Measurements from ENCODE around the gene ARID3A.

Gene ARID3A

GRCh38 chr19:1010586-1011510 is 85.0 kb downstream of the ARID3A start:
- ATAC-seq (peak; percentile 22), DNase-seq (no peak)
- no peak overlapping the region for H3K4me3 Mint-ChIP-seq
- peak overlapping the region in 1 of 2 donors; percentile 71 for H3K27ac Mint-ChIP-seq
- H3K4me1 Mint-ChIP-seq: peaks cover 12% of the 10 kb centered on the region
- no peaks in the 10 kb centered on the region for H3K27me3 Mint-ChIP-seq
- no peaks in the 10 kb centered on the region for H3K9me3 Mint-ChIP-seq

GRCh38 chr19:1011831-1012333 is 86.0 kb downstream of the ARID3A start:
- H3K27me3 Mint-ChIP-seq: no peaks in the 10 kb centered on the region
- H3K4me3 Mint-ChIP-seq: no peak overlapping the region
- no peak for ATAC-seq
- peaks cover 22% of the 10 kb centered on the region for H3K4me1 Mint-ChIP-seq
- no peaks in the 10 kb centered on the region for H3K9me3 Mint-ChIP-seq
- H3K27ac Mint-ChIP-seq: peak overlapping the region in 1 of 2 donors; percentile 54
- DNase-seq: no peak

GRCh38 chr19:1012334-1012733 is 86.5 kb downstream of the ARID3A start:
- no peak for DNase-seq
- Mint-ChIP-seq H3K4me1 (peaks cover 27% of the 10 kb centered on the region), H3K27ac (no peak overlapping the region), H3K27me3 (no peaks in the 10 kb centered on the region), H3K9me3 (no peaks in the 10 kb centered on the region), H3K4me3 (no peak overlapping the region)
- no peak for ATAC-seq

- peaks cover 36% of the 10 kb centered on the region for H3K4me1 Mint-ChIP-seq
- no peak for ATAC-seq
These were observed 87.4 kb downstream of the ARID3A start for GRCh38 chr19:1013218-1013617.

GRCh38 chr19:1014161-1015060 is 88.6 kb downstream of the ARID3A start:
- peak overlapping the region in 1 of 2 donors; percentile 50 for H3K27ac Mint-ChIP-seq
- DNase-seq (no peak), ATAC-seq (no peak)
- no peaks in the 10 kb centered on the region for H3K9me3 Mint-ChIP-seq
- no peaks in the 10 kb centered on the region for H3K27me3 Mint-ChIP-seq
- peaks cover 47% of the 10 kb centered on the region for H3K4me1 Mint-ChIP-seq
- H3K4me3 Mint-ChIP-seq: no peak overlapping the region

More at GRCh38 chr19:1013218-1013617, 87.4 kb downstream of the ARID3A start:
- Mint-ChIP-seq H3K27me3 (no peaks in the 10 kb centered on the region), H3K27ac (no peak overlapping the region), H3K9me3 (no peaks in the 10 kb centered on the region), H3K4me3 (no peak overlapping the region)
- DNase-seq: no peak

- no peaks in the 10 kb centered on the region for H3K27me3 Mint-ChIP-seq
- ATAC-seq (no peak), DNase-seq (no peak)
- H3K9me3 Mint-ChIP-seq: no peaks in the 10 kb centered on the region
- no peak overlapping the region for H3K27ac Mint-ChIP-seq
- H3K4me3 Mint-ChIP-seq: no peak overlapping the region
- H3K4me1 Mint-ChIP-seq: peaks cover 56% of the 10 kb centered on the region
These were observed 89.4 kb downstream of the ARID3A start for GRCh38 chr19:1015061-1015781.

GRCh38 chr19:1015782-1016646 is 90.2 kb downstream of the ARID3A start:
- DNase-seq (no peak), ATAC-seq (no peak)
- no peaks in the 10 kb centered on the region for H3K27me3 Mint-ChIP-seq
- no peak overlapping the region for H3K4me3 Mint-ChIP-seq
- H3K4me1 Mint-ChIP-seq: peaks cover 56% of the 10 kb centered on the region
- peak overlapping the region in 1 of 2 donors; percentile 19 for H3K27ac Mint-ChIP-seq
- no peaks in the 10 kb centered on the region for H3K9me3 Mint-ChIP-seq

GRCh38 chr19:1016647-1017114 is 90.8 kb downstream of the ARID3A start:
- Mint-ChIP-seq H3K27me3 (no peaks in the 10 kb centered on the region), H3K4me1 (peaks cover 62% of the 10 kb centered on the region), H3K4me3 (peak overlapping the region; percentile 18 to 42), H3K9me3 (no peaks in the 10 kb centered on the region), H3K27ac (peak overlapping the region; percentile 40 to 98)
- DNase-seq: no peak
- ATAC-seq: no peak

- peak overlapping the region; percentile 42 to 67 for H3K4me3 Mint-ChIP-seq
- DNase-seq: no peak
- H3K9me3 Mint-ChIP-seq: no peaks in the 10 kb centered on the region
- peaks cover 65% of the 10 kb centered on the region for H3K4me1 Mint-ChIP-seq
- peak overlapping the region; percentile 86 to 98 for H3K27ac Mint-ChIP-seq
- no peaks in the 10 kb centered on the region for H3K27me3 Mint-ChIP-seq
- ATAC-seq: no peak
These were observed 91.5 kb downstream of the ARID3A start for GRCh38 chr19:1017115-1017905.

GRCh38 chr19:1017906-1018305 is 92.1 kb downstream of the ARID3A start:
- ATAC-seq (no peak), DNase-seq (no peak)
- Mint-ChIP-seq H3K4me3 (peak overlapping the region in 1 of 2 donors; percentile 67), H3K4me1 (peaks cover 65% of the 10 kb centered on the region), H3K27ac (peak overlapping the region; percentile 86 to 98), H3K27me3 (no peaks in the 10 kb centered on the region), H3K9me3 (no peaks in the 10 kb centered on the region)

- Mint-ChIP-seq H3K27me3 (no peaks in the 10 kb centered on the region), H3K4me1 (peaks cover 65% of the 10 kb centered on the region), H3K9me3 (no peaks in the 10 kb centered on the region), H3K27ac (no peak overlapping the region), H3K4me3 (peak overlapping the region; percentile 98)
- ATAC-seq (no peak), DNase-seq (no peak)
These were observed 92.6 kb downstream of the ARID3A start for GRCh38 chr19:1018393-1018792.

- DNase-seq: no peak
- H3K27ac Mint-ChIP-seq: peak overlapping the region; percentile 72 to 88
- ATAC-seq: no peak
- H3K4me3 Mint-ChIP-seq: peak overlapping the region; percentile 98
- H3K4me1 Mint-ChIP-seq: peaks cover 62% of the 10 kb centered on the region
- H3K9me3 Mint-ChIP-seq: no peaks in the 10 kb centered on the region
- no peaks in the 10 kb centered on the region for H3K27me3 Mint-ChIP-seq
These were observed 93.2 kb downstream of the ARID3A start for GRCh38 chr19:1018932-1019615.

- Mint-ChIP-seq H3K4me1 (peaks cover 58% of the 10 kb centered on the region), H3K4me3 (peak overlapping the region; percentile 98), H3K9me3 (no peaks in the 10 kb centered on the region), H3K27me3 (no peaks in the 10 kb centered on the region), H3K27ac (peak overlapping the region; percentile 96 to 97)
- ATAC-seq (no peak), DNase-seq (no peak)
These were observed 93.8 kb downstream of the ARID3A start for GRCh38 chr19:1019616-1019961.
